Measurements from ENCODE around the gene STX8.

- TF ChIP-seq PATZ1 (CRISPR knock-in tag; IDR thresholded peaks at IDR 0.05; ENCODE audit: borderline replicate concordance) (no peak), ZNF8 (CRISPR knock-in tag; IDR thresholded peaks at IDR 0.05) (no peak)
These were observed 6.5 kb downstream of the STX8 start for GRCh38 chr17:9568957-9569588.
